ENCODE measurements around the gene LRRFIP1. TPM values are rescaled to one million over a fixed set of nuclear protein-coding genes. Genes with fewer than 3 reads are reported as not detected.
A peak's percentile ranks its signal among the peaks of the same experiment; 100 is the strongest.

LRRFIP1 gene
- polyA plus RNA-seq, 2 of the 4 experiments (the other 2 are of a cell fraction) = 75.6 to 93.0 TPM

DNA sequence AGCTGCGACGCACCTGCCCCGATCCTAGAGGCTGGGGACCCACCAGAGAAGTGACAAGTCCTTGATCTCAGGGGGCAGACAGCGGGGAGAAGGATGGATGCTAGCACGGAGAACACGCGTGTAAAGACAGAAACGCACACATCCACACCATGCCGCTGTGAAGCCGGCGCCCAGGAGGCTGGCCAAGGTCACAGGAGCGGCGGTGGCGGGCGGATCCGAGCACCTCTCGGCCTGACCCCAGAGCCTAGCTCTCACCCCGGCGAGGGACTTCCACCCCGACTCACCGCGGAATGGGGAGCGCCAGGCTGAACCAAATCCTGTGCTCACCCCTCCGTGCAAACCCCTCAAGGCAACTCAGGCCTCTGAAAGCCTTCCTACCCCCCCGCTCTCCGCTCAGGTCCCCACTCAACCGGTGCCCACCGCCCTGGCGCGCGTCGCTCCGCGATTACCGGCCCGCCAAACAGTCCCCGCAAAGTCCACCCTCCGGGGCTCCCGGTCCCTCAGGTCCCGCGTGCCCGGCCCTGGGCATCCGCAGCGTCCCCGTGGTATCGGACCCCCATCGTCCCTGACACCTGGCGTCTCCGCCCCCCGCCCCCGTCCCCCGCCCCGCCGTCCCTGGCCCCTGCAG lies 460 bp upstream of the LRRFIP1 start:
- WGBS (ENCODE audit: missing lambda C conversion rate) = 70% methylated on average over 26 of the region's 54 CpGs
- peaks cover 7% of the 10 kb centered on the region; the same call in 1 of the 3 replicates for H3K4me1 ChIP-seq
- TF ChIP-seq POLR2AphosphoS2 (conservative IDR thresholded peaks at IDR 0.05; ENCODE audit: low read length) = no peak
- no peak for TF ChIP-seq SREBF2 (IDR thresholded peaks at IDR 0.05)
- no peak for TF ChIP-seq NFE2L2 (conservative IDR thresholded peaks at IDR 0.05; ENCODE audit: low read length)
- no peak for TF ChIP-seq USF2 (IDR thresholded peaks at IDR 0.05)
- TF ChIP-seq ESRRA (IDR thresholded peaks at IDR 0.05; ENCODE audit: borderline replicate concordance, low read length) = no peak
- TF ChIP-seq, protein P1, sequence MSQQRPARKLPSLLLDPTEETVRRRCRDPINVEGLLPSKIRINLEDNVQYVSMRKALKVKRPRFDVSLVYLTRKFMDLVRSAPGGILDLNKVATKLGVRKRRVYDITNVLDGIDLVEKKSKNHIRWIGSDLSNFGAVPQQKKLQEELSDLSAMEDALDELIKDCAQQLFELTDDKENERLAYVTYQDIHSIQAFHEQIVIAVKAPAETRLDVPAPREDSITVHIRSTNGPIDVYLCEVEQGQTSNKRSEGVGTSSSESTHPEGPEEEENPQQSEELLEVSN (IDR thresholded peaks at IDR 0.05; ENCODE audit: borderline replicate concordance, low read depth) = no peak
- no peak for TF ChIP-seq TFCP2L1 (CRISPR knock-in tag; IDR thresholded peaks at IDR 0.05)
- no peak for TF ChIP-seq CHD4 (IDR thresholded peaks at IDR 0.05; ENCODE audit: borderline replicate concordance)
- TF ChIP-seq KDM1A (IDR thresholded peaks at IDR 0.05; ENCODE audit: low read depth) = no peak
- TF ChIP-seq ZNF302 (CRISPR knock-in tag; IDR thresholded peaks at IDR 0.05) = no peak
- TF ChIP-seq JUN (IDR thresholded peaks at IDR 0.05) = no peak
- no peak for TF ChIP-seq FOSB (CRISPR knock-in tag; IDR thresholded peaks at IDR 0.05)
- TF ChIP-seq CBX2 (IDR thresholded peaks at IDR 0.05; ENCODE audit: borderline replicate concordance, low read depth) = no peak
- TF ChIP-seq EHMT2 (IDR thresholded peaks at IDR 0.05; ENCODE audit: low read depth) = no peak
- no peak for TF ChIP-seq RARB (CRISPR knock-in tag; IDR thresholded peaks at IDR 0.05)
- TF ChIP-seq BHLHE40 (IDR thresholded peaks at IDR 0.05; ENCODE audit: low read depth, low read length) = no peak
- TF ChIP-seq CBX8 (IDR thresholded peaks at IDR 0.05) = no peak
- no peak for TF ChIP-seq POLR2A (IDR thresholded peaks at IDR 0.05; ENCODE audit: low read length)
- CTCF ChIA-PET = interaction anchor here (1.6 kb wide), 1 partner anchor 47 kb away, joined by 4 read pairs; no protein-coding TSS in a partner anchor
- DNase-seq (ENCODE audit: low read depth in 1 of 2, low spot score in 1 of 2) = no peak
- FAIRE-seq = no peak
- ATAC-seq = peak in 1 of 2 experiments; percentile 22; a peak in 4 of 6 replicates
- H3K27ac ChIP-seq = peak overlapping the region; percentile 66 to 90
- POLR2A ChIA-PET = no interaction called here
- peak overlapping the region; percentile 72 for H3K4me3 ChIP-seq
- peak overlapping the region; percentile 75 for H3K4me2 ChIP-seq
- no peaks in the 10 kb centered on the region for H3K9me3 ChIP-seq

DNA sequence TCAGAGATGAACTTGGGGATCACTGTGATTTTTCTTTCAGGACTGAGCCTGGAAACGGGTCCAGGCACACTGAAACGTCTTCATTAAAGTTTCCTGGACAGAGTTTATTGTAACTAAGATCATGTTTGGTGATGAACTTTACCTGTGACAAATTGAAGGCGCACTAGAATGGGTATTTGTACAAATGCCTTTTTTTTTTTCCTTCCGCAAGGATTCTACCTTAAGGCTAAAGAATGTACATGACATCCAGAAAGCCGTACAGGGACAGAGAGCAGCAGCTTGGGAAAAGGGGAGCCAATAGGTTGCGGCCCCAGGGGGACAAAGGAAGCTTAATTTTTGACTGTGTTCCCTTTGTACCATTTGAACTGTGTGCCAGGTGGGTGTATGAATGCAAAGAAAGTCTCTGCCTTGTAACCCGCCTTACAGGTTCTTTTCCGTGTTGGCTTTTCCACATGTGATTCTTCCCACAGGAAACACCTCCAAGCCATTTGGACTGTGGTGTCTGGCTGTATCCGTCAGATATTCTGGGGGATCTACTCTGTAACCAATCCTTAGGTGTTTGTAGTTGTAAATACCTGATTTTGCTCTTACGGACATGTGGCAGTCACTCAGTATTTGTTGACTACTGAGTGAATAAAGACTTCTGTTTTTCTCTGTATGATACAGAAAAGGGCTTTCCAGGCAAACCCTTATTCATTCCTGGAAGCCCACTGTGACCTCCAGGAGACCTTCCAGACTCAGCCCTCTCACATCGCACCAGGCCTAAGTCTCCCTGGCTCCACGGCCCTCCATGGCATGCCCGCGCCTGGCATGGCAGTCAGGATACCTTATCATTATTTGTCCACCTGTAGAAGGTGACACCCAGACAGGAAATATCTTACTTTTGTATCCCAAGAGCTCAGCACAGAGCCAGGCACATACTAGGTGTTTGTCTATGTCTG lies 1.1 kb downstream of the LRRFIP1 start:
- POLR2A ChIA-PET = no interaction called here
- Histone ChIP-seq H3K9me3 (no peaks in the 10 kb centered on the region), H3K4me3 (peak overlapping the region; percentile 72), H3K27ac (peak overlapping the region; percentile 66 to 90; a peak in 5 of 6 replicates), H3K4me1 (peaks cover 7% of the 10 kb centered on the region; the same call in 1 of the 3 replicates), H3K4me2 (peak overlapping the region; percentile 75)
- DNase-seq (ENCODE audit: low read depth in 1 of 2, low spot score in 1 of 2) = no peak
- FAIRE-seq = no peak
- no peak for TF ChIP-seq ELK1 (IDR thresholded peaks at IDR 0.05; ENCODE audit: low read depth, low read length)
- TF ChIP-seq MAX (IDR thresholded peaks at IDR 0.05) = no peak
- TF ChIP-seq HES2 (IDR thresholded peaks at IDR 0.05) = no peak
- no peak for TF ChIP-seq CEBPB (IDR thresholded peaks at IDR 0.05)
- no peak for TF ChIP-seq ZC3H11A (IDR thresholded peaks at IDR 0.05)
- TF ChIP-seq JUN (IDR thresholded peaks at IDR 0.05) = no peak
- no peak for TF ChIP-seq POLR2AphosphoS2 (conservative IDR thresholded peaks at IDR 0.05; ENCODE audit: low read length)
- TF ChIP-seq TFCP2L1 (CRISPR knock-in tag; IDR thresholded peaks at IDR 0.05) = no peak
- no peak for TF ChIP-seq HDAC2 (IDR thresholded peaks at IDR 0.05)
- no peak for TF ChIP-seq HMGXB4 (CRISPR knock-in tag; IDR thresholded peaks at IDR 0.05; ENCODE audit: borderline replicate concordance)
- TF ChIP-seq RAD21 (conservative IDR thresholded peaks at IDR 0.05 in 1 of 2, IDR thresholded peaks at IDR 0.05 in 1 of 2) = no peak
- TF ChIP-seq ESRRA (IDR thresholded peaks at IDR 0.05; ENCODE audit: borderline replicate concordance, low read length) = no peak
- 79% methylated on average over 14 of the region's 14 CpGs for WGBS (ENCODE audit: missing lambda C conversion rate)
- CTCF ChIA-PET = interaction anchor here (2.3 kb wide), 1 partner anchor 116 kb away, joined by 6 read pairs; no protein-coding TSS in a partner anchor
- ATAC-seq = no peak

Data from A549 (cell line).